HEK293 (cell line): ENCODE data around the gene BTBD6.
"Not testable (repeated sequence)": the region's sequence is repeated elsewhere in the genome, so short reads cannot be mapped to it uniquely, and the experiment has no call there.

Experiments
- CTCF ChIP-seq: fragments of 450-650 bp; formaldehyde crosslinking; IDR thresholded peaks from 2 replicates; pipeline ENCODE4 v1.5.1; 2016; ENCODE audit warnings: missing biosample characterization, missing genetic modification characterization
- PATZ1 ChIP-seq: fragments of 450-650 bp; formaldehyde crosslinking; IDR thresholded peaks from 2 replicates; pipeline ENCODE4 v1.5.1; 2016; ENCODE audit warnings: missing biosample characterization, missing genetic modification characterization
- ZNF155 ChIP-seq: fragments of 450-650 bp; formaldehyde crosslinking; IDR thresholded peaks from 2 replicates; pipeline ENCODE4 v1.5.1; 2016; ENCODE audit warnings: missing biosample characterization, missing genetic modification characterization
- ZNF701 ChIP-seq: fragments of 450-650 bp; formaldehyde crosslinking; IDR thresholded peaks from 2 replicates; pipeline ENCODE4 v1.5.1; 2016; ENCODE audit warnings: missing biosample characterization, missing genetic modification characterization

- not testable (repeated sequence) for TF ChIP-seq ZNF155, CTCF, ZNF701, PATZ1 (tag by site-specific recombination)
These were observed 29.1 kb downstream of the BTBD6 start for GRCh38 chr14:105277448-105277847.
